CD4-positive, alpha-beta T cell treated with Interleukin-15 for 1 hour (primary cell): Measurements from ENCODE around the gene GJD4.

Source experiments
- DNase-seq: peaks from one replicate; pipeline ENCODE4 v3.0.0-alpha.2; 2020

Gene GJD4

DNA sequence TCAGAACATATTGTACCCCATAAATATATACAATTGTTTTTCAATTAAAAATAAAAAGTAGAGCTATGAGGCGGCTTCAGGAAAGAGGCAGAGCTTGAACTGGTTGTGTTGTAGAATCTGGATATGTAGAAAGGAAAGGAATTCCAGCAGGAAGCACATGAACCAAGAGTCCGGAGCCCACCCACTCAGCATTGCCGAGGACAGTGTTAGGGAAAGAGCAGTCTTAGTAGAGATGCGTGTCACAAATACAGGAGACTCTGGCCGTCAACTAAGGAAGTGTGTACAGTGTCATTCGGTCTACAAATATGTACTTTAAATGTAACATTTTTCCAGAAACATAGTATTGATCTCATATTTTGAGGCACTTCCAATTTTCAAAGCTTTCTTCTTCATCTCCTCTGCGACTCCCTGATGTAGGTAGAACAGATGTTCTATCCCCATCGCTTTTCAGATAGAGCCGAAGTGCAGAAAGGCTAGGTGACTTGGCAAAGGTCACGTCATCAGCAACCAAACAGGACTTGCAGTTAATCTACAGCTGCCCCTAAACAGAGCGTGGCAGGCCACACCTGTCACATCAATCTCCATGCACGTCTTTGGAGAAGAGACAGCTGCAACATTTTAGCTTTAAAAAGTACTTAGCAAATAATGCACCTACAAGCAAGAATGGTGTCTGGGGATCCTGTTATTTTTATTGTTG lies 25.3 kb upstream of the GJD4 start:
- DNase-seq: no peak

DNA sequence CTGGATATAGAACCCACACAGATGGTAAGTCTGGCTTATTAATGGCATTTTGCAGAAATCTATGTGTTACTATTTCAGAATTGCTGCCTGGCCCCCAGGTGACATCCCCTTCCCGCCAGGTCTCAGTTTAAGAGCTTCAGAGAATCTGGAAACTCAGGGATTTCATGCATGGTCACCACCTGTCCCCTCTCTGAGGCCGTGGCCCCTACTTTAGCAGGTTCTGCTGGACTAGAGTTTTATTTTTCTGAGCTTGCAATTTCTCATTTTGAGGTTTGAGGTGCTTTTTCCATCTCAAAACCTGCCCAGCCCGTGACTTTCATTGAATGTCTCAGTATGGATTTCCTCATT lies 24.7 kb upstream of the GJD4 start:
- DNase-seq: no peak

DNA sequence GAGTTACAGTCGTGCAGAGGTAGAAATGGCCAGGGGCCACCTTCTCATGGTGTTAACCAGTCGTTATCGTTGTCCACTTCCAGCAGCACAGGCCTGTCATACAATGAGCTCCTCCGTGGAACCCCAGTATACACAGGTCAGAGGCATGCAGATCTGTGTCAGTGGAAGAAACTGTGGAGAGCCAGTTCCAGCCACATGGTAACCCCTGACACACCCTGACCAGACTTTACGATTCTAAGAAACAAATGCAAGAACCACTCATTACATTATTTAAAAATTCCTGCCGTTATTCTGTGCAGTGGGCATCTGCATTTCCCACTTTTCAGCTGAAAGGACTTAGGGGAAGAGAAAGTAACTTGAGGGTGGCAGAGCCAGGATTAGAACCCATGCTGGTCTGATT lies 23.5 kb upstream of the GJD4 start:
- DNase-seq: no peak

DNA sequence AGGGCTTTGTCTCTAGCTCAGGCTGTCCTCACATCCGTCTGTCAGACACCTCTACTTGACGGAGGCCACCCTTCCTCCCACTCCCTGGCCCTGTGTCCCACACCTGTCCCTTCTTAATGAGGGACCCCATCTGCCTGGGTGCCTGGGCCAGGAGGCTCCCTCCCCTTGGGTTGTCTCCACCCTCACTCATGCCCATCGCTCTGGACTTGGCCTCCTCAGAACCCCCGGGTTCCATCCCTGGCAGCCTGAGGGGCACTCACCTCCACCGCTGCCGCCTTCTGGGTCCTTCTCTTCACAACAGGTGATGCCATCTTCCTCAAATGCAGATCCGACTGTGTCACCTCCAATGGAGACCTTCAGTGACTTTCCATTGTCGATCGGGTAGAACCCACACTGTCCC lies 20.2 kb upstream of the GJD4 start:
- no peak for DNase-seq

DNA sequence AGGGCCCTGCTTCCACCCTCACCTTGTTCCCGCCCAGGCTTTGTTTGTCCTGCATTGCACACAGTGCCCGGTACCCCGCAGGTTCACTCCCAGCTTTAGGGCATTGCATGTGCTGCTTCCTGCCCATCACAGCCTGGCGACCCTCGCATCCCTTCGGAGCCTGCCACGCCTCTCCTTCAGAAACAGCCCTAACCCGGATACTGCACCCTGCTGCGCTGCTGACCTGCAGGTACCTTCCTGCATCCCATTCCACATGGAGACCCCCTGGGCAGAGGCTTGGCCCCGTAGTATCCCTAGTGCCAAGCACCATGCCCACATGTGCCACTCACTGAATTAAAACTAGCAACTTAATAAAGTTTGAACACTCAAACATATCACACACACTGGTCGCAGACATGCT lies 19.8 kb upstream of the GJD4 start:
- DNase-seq: no peak

DNA sequence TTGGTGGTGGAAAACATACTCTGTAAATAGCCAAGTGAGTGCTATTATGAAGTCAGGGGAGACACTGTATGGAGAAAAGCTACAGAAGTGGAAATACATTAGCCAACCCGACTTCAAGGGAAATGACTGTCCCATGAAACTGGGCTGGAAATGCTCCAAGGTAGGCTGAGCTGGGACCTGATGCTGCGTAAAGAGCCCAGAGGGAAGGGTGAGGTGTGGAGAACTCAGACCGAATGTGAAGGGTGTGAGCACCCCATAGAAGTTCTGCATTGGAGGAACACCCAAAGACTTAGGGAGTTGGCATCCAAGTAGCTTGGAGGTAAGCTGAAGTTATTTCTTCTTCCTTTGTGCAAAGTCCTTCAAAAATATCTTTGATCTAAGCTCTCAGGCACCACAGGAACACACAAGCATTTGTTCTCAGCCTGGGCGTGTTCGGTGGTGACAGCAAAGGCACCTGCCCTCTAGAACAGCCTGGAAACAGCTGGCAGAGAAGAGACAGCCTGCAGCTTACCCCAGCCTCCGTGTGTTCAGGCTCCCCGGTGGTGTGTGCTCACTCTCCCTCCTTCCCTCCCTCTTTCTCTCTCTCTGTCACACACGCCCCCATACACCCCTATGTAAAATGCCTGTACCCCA lies 19.1 kb upstream of the GJD4 start:
- DNase-seq: no peak

DNA sequence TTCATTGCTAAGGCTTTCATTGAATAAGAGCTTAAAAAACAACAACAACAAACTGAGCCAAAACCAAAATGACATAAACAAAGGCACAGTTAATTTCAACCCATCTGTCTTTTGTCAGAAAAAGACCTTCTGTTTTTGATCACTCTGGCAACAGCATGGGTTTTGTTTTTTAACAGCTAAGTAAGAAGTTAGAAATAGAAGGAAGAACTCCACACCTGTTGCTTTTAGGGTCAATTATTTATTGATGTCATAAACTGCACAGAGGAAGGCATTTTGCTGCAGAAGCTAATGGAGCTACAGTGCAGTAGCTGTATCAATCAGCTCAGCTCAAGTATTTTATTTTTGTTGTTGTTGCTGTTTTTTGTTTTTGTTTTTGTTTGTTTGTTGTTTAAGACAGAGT lies 16.3 kb upstream of the GJD4 start:
- no peak for DNase-seq

DNA sequence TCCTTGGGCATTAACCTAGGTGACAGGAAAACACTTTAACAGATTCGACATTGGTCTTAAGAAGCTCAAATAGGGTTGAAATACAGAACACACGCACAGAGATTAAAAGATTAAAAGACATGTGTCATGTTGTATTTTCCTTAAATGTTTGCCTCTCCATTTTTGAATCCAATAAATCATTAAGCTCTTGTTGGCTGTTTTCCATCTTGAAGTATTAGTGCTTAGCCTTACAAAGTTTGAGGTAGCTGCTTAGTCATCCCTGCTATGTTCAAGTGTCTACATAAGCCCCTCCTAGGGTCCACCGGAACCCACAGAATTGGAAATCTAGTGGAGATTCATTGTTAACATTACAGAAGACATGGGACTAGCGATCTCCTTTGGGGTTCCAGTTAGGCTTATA lies 12.7 kb upstream of the GJD4 start:
- no peak for DNase-seq

DNA sequence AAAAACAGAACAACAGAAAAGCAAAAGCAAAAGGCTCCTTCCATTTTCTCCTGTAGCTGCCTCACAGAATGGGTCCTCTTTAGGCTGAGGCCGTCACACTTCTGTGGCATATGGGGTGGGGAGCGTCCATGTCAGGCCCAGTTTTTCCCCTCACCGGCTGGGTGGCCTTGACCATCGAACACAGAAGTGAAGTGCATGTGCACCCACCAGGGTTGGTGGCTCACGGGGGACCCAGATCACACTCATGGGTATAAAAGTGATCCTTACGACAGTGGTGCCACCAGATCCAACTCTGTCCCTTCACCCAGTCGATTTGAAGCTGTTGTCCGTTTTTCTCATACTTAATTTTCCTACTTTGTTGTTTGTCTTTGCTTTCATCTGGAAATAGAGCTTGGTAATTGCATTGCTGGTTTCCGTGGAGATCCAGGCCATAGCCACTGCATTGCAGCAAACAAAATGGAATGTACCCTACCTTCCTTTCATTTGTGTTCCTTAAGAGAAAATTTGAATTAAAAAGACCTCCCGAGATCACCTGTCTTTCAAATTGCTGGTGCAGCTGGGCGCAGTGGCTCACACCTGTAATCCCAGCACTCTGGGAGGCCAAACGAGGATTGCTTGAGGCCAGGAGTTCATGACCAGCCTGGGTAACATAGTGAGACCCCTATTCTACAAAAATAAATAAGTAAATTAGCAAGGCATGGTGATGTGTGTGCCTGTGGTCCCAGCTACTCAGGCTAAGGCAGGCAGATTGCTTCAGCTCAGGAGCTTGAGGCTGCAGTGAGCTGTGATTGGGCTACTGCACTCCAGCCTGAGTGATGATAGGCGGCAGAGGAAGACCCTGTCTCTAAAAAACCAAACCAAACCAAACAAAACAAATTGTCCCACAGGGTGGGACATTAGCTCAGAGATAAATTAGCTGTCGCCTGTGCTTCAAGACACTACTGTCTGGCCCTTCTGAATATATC lies 10.7 kb upstream of the GJD4 start:
- DNase-seq: no peak

DNA sequence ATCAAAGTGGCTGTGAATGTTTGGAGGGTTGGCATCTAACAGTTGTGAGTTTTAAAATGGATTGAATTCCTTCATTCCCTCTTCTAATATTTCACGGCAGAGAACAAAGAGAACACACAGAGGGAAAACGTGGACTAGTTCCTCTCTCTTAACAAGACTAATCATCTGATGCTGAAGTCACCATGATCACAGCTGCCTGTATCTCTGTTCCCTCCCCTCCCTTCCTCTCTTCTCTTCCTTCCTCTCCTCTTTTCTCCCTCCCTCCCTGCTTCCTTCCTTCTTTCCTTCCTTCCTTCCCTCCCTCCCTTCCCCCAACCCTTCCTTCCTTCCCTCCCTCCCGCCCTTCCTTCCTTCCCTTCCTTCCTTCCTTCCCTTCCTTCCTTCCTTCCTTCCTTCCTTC lies 10.0 kb upstream of the GJD4 start:
- DNase-seq: no peak

DNA sequence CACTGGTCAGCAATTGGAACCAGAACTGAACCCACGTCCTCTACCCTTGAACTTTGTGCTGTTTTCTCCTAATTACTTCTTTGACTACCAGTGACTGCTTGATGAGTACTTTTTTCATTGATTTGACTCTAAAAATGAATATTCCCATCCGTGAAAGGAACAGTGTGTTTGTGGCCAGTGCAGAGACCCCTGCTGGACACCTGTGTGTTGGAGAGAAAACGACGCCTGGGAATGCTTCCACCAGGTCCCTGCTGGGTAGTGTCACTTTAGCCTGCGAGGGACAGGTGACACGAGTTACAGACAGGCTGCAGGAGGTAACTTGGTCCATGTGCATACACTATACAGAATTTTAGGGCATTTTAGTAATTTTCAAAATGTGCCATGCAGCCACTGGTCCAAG lies 6.8 kb upstream of the GJD4 start:
- no peak for DNase-seq

DNA sequence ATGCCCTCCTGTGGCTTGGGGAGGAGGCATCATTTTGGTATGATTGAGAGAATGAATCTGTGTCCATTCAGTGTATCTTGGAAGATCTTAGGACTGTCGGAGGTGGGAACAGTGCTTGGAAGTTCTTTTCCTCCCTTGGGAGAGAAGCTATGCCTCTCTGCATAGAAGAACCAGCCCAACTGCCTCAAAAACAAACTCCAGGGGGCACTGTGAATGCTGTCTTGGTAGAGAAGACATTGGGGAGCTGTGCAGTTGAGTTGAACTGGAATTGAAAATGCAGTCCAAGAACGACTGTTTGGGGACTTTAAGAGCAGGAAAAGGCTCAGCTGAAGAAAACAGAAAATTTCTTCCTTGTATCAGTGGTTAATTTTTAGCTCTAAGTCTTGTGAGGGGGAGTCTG lies 4.9 kb upstream of the GJD4 start:
- no peak for DNase-seq

DNA sequence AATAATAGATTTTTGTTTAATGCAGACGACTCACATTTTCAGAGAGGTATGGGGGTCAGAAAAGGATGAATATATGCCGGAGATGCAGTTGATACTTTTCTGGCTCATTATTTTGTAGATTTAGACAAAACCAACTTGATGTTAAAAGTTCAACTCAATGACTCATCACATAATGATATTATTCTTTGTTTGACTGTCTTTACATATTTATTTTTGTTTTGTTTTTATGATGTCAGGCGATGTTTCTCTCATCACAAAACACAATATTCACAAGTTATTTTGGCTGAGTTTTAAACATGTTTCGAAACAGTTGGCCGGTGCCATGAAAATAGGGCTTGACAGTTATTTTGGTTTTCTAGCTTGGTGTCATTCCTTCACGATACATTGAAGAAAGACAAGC lies 1.3 kb downstream of the GJD4 start:
- DNase-seq: no peak

DNA sequence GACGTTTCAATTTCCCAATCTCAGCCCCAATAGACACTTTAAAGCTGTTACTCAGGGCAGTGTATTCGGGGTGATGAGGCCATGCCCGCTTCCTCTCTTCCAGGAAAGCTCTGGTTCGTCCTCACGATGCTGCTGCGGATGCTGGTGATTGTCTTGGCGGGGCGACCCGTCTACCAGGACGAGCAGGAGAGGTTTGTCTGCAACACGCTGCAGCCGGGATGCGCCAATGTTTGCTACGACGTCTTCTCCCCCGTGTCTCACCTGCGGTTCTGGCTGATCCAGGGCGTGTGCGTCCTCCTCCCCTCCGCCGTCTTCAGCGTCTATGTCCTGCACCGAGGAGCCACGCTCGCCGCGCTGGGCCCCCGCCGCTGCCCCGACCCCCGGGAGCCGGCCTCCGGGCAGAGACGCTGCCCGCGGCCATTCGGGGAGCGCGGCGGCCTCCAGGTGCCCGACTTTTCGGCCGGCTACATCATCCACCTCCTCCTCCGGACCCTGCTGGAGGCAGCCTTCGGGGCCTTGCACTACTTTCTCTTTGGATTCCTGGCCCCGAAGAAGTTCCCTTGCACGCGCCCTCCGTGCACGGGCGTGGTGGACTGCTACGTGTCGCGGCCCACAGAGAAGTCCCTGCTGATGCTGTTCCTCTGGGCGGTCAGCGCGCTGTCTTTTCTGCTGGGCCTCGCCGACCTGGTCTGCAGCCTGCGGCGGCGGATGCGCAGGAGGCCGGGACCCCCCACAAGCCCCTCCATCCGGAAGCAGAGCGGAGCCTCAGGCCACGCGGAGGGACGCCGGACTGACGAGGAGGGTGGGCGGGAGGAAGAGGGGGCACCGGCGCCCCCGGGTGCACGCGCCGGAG lies 2.6 kb downstream of the GJD4 start:
- no peak for DNase-seq

DNA sequence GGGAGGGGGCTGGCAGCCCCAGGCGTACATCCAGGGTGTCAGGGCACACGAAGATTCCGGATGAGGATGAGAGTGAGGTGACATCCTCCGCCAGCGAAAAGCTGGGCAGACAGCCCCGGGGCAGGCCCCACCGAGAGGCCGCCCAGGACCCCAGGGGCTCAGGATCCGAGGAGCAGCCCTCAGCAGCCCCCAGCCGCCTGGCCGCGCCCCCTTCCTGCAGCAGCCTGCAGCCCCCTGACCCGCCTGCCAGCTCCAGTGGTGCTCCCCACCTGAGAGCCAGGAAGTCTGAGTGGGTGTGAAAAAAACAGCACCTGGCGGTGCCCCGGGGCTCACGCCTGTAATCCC lies 3.2 kb downstream of the GJD4 start:
- no peak for DNase-seq

DNA sequence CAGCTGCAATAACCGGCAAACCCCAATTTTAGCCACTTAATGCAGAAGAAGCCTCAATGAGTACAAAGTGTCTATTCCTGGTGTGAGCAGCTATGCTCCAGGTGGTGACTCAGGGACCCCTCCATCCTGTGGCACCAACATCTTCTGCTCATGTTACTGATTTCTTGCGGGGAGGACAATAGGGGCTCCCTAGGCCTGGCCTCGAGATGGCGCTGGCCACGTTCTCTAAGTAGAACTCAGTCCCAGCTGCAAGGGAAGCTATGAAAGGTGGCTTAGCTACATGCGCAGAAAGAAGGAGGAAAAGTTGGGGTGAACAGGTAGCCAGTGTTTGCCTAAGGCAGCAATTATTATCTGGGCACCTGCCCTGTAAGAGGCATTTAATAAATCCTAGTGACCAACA lies 6.6 kb downstream of the GJD4 start:
- DNase-seq: no peak

DNA sequence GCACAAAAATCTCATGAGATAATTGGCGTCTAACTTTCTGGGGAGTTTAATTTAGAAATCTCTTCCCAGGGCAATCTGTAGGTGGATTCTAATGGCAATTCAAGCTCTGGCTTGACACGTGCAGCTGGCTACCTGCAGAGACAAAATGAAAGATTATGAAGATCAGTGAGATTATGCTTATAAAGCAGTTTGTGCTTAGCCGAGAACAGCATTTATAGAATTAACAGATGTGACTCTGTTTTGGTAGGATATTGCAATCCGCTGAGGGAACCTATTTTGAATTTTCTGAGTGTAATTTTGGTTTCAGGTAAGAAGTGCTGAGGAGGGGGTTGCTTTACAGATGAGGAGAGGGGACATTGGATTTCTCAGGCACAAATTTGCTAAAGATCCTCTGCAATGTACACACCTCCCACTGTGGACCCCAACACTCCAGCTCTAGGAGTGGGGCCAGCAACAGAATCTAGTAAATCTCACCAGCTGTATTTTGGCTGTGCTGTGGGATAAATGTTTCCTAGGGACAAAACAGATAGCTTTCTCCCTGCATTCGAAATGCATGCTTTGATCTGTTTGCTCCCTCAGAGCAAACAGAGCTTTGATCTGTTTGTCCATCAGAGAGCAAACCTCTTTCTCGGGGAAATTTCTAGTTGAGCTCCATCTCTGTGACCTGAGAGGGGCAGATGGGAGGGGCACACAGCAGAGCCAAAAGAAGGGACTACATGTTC lies 7.4 kb downstream of the GJD4 start:
- no peak for DNase-seq

DNA sequence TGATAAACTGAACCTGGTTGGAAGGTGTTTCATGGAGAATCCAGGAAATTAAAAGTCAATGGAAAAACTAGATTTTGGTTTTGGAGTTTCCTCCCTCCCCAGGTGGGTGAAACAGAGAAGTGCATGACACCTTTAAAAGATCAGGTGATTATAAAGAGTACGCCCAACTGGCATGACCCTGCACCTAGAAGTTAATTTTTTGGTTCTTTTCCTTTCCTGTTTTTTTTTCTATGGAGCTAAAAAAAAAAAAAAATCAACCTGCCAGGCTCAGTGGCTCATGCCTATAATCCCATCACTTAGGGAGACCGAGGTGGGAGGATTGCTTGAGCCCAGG lies 7.9 kb downstream of the GJD4 start:
- no peak for DNase-seq

DNA sequence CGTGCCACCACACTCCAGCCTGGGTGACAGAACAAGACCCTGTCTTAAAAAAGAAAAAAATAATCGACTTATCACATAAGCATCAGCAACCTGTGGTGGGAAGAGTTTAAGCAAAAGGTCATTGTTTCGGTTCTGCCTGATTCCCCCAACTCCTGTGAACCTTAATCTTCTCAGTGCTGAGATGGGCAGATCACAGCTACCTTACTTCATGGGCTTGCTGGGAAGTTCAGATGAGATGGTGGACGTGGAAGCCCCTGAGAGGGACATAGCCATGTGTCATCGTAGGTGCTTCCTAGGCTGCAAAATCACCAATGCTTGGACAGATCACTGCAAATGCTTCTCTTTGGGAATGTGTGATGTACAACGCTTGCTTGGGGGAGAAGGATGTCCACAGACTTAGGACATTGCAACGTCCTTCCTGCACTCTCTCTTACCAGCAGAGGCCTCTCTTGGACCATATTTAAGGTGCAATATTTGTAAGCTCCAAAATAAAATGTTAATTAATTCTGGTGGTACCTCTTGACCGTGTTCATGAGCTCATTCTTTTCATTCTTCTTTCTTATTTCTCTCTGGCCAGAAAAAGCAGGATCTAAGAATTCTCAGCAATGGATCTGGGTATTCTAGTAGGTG lies 8.6 kb downstream of the GJD4 start:
- no peak for DNase-seq

DNA sequence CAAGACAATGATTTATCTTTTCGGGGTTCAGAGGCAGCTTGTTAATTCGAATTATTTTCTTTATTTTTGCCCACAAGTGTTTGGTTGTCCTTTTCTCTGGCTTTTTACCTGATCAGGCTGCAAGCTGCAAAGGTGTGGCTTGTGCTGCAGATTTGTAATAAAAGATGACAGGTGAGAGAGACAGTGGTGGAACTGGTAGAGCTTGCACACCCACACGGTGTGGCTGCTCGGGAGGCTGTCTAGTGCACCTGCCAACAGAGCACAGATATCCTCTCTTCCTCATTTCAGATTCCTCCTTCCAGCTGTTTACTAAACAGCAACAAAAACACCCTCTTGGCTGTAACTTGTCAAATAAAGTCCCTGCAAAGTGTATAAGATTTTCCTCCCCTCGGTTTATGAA lies 9.2 kb downstream of the GJD4 start:
- DNase-seq: no peak

DNA sequence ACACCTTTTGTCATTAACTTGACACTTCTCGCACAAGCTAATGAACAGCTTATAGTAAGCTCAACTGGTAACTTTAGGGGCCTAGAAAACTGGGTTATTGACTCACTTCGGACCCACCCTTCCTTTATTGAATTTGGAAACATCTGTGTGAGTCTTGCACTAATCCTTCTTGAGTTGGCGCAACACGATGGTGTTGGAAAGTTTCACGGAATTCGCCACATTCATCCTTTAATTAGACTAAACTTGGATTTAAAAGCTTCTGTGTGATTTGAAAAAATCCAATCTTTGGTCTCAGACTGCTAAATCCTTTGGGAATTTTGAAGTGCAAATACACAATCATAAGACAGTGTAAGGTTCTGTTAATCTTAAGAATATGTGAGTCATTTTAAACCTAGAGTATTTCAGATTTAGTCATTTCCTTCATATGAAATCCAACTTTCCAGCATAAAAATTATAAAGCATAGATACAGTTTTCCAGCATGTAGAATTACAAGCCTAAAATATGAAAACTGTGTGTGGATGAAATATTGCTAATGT lies 21.9 kb downstream of the GJD4 start:
- DNase-seq: no peak

DNA sequence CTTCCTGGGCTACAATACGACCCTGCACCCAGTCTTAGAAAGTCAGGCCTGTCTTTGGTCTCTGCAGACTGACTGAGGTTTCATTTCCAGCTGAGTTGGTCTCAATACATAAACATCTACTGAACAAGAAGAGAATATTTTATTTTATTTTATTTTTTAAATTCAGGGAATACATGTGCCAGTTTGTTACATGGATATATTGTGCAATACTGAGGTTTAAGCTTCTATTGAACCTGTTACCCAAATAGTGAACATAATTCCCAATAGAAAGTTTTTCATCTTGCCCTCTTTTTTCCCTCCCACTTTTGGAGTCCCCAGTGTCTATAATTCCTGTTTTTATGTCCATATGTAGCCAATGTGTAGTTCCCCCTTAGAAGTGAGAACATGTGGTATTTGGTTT lies 26.3 kb downstream of the GJD4 start:
- DNase-seq: no peak
